Activated effector memory CD4-positive, alpha-beta T cell treated with anti-CD3 and anti-CD28 coated beads, Interleukin-2, amount 50 U/mL, for 16 hours (primary cell): ENCODE data around the gene IZUMO3.
"Not testable (repeated sequence)": the region's sequence is repeated elsewhere in the genome, so short reads cannot be mapped to it uniquely, and the experiment has no call there.

Source experiments
- DNase-seq: peaks from one replicate; pipeline ENCODE4 v3.0.0-alpha.2; 2020

Gene IZUMO3, protein sequence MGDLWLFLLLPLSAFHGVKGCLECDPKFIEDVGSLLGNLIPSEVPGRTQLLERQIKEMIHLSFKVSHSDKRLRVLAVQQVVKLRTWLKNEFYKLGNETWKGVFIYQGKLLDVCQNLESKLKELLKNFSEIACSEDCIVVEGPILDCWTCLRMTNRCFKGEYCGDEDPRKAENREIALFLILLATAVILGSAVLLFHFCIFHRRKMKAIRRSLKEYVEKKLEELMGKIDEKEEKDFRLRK

DNA sequence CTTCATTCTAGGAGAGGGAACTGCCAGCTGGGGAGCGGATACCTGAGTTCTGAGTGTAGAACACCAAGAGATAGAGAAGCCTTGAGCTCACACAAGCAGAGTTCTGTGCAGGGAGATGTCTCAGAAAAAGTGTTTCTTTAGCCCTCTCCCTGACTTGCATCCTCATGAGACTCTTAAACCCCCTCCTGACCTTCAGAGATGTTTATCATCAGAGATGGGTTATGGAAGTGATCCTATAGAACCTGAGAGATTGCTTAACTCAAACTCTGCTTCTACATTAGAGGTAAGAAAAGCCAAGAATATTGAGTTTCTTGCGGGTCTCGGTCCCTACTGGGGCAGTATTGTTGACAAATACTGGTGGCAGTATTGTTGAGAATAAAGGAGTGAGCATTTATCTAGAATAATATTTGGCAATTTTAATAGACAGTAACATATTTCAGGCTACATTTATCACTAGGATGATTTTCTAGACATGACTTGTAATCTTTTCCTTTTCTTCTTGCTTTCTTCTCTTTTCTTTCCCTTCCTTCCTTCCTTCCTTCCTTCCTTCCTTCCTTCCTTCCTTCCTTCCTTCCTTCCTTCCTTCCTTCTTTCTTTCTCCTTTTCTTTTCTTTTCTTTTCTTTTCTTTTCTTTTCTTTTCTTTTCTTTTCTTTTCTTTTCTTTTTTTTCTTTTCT lies at the start of gene IZUMO3:
IZUMO3 (minus strand) TSS at position 51 of the 676 bp plus-strand sequence. CDS start 248 bp downstream, outside the sequence.
- DNase-seq: no peak

DNA sequence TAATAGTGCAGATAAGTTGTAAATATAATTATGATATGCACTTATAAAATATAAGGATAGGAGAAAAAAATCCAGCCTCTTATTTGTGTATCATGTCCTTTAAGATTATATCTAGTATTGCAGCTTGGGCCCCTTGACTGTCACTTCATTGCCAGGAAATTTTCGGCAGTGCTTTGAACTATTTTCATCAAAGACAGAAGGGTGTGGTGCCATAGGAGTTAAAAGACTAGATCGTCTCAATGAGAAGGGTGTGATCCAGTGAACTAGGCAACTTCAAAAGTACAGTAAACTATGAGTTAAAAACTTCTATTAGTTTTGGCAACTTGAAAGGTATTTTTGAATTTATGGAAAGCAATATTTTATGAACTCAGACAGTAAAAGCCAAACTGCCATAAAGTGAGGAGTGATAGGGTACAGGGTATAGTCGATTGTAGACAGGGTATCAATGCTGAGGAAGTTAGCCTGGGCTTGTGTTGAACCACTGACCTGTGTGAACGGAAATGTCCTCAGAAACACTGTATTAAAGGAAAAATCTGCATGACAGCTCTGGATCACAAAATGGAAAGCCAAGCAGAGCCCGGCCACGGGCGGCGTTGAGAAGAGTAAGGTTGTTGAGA lies 48.6 kb upstream of the IZUMO3 start:
- DNase-seq: no peak

DNA sequence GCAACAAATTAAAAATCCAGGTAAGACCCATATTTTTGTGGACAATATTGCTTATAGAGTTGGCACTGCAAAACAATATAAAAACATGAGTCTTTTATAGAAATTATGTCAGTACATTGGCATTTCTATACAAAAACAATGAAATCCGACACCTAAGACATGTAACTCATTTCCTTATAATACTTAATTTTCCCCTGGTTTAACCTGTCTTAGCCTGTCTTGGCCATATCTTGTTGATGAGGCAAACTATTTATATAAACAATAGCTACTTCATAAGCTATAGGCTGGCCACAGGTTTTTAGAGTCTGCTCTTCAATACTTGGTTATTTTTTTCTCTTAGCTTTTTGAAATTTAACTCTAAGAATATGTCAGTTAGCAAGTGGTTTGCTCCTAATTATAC lies 44.7 kb upstream of the IZUMO3 start:
- no peak for DNase-seq

DNA sequence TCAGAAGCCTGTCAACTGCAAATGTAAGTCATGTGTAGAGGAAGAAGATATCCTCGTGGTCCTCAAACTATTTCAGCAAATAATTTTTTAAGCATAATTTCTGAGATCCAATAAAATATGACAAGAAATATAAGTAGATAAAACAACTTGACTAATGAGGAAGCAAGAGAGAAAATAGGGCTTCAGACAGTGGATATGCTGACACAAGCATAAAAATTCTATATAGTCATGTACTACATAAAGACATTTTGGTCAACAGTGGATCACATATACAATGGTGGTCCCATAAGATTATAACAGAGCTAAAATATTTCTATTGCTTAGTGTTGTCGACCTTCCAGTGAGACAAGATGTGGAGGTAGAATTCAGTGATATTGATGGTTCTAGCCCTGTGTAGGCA lies 42.2 kb upstream of the IZUMO3 start:
- no peak for DNase-seq

DNA sequence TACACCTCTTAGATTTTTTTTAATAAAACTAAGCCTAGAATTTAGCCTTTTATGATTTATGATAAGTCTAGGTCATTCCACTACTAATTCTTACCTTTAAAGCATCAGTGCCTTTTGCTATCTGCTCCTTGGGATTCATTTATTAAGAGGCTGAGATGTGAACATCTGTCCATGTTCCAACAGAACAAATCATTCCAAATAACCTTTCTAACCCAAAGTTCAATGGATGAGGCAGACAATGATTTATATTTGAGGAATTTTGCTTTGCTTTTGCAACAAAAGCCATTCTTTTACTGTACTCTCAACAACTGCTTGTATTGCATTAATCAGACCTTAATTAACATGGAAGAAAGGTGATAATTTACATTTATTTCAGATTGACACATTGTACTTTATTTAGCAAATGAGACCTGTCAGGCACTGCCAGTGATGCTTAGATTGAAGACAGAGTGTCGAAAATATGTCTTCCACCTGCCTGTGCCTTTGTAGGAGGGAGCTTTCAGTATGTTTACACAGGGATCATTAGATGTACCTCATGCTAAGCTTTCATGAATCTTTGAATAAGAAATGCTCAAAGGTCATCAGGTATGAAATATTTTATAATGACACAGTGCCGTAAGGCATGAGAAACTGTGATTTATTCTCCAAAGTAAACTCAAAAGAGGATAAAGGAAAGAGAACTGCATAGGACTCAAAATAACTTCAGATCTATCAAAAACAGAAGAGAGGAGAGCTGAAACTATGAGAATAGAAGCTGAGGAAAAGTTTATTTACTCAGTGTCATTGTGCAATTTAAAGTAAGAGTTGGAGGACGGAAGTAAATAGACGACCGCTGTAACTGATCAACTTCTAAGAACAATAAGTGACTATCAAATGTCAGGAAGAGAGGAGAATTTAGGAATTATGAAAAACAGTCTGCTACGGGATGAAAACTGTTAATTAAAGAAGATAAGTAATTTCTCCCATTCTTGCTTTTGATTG lies 36.7 kb upstream of the IZUMO3 start:
- DNase-seq: no peak

DNA sequence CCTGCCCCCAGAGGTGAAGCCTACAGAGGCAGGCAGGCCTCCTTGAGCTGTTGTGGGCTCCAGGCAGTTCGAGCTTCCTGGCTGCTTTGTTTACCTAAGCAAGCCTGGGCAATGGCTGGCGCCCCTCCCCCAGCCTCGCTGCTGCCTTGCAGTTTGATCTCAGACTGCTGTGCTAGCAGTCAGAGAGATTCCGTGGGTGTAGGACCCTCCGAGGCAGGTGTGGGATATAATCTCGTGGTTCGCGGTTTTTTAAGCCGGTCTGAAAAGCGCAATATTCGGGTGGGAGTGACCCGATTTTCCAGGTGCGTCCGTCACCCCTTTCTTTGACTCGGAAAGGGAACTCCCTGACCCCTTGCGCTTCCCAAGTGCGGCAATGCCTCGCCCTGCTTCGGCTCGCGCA lies 34.3 kb upstream of the IZUMO3 start:
- not testable (repeated sequence) for DNase-seq

DNA sequence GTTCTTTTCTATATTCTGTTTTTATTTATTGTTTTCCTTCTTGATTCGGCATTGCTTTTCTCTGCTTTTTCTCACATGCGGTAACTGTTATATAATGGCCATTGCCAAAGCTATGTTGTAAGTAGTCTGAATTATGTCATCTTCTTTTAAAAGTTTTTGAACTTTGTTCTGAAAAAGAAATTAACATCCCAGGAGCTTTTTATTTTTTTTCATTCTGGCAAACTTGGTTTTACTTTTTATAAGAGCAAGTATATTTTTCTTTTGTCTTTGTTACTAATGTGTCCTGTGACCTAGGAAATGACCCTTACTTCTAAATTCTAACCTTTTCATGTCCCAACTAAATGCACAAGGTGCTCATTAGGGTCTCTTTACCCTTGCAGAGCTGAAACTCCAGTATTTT lies 26.7 kb upstream of the IZUMO3 start:
- no peak for DNase-seq

DNA sequence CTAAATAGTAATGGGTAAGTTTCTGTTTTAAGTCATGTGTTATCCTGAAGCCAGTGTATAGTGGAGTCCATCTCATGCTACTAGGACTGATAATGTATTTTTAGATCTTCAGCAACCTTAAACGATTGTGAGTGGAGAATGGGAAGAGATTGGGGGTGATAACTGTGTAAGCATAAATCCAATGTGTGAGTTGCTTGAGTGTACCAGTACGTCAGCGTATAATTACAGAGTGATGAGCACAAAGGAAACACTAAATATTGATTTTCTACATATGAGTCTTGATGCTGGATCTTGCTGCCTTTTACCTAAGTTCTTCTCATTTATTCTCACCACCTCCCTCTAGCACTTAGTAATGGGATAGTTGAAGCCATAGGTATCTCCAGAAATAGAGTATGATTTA lies 16.3 kb upstream of the IZUMO3 start:
- DNase-seq: no peak

DNA sequence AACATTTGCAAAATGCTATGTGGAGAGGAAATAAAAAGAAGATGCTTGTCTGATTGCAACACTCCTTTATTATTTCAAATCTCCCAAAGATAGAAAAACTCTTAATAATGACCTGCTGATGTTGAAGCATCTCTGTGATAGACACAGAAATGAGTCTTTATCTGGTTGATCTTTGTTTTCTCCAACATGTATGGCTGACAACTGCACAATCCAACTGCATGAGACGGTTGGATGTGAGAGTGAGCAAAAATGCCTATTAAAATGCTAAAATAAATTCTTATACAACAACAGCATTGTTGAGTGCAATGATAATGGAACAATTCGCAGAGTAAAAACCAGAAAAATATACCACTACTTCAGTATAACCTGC lies 7.5 kb upstream of the IZUMO3 start:
- DNase-seq: no peak

DNA sequence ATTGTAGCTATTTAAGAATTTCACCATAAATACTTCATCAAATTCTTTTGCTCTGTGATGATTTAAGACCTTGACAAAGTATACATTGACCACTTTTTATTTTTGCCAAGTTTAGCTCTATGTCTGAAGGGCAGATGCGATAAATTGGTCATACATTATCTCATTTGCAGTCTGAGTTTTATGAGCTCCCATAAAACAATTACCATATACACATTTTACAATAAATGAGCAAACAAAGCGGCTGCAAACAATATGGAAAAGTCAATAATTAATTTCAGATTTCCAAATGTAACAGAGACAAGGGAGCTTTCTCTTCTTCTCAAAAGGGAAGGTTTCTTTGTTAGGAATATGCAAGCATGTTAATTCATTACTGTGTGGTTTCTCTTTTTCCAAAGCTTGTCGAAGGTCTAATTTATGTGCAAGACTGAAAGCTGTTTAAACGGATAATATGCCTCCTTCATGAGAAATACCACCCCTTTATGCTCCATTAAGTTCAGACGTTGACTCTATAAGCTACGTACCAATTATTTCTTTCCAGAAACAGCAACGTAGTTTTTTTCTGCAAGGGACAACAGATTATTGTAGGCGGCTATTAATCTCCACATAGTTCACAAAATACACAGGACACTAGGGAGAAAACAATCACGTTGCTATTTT lies 7.0 kb upstream of the IZUMO3 start:
- no peak for DNase-seq

DNA sequence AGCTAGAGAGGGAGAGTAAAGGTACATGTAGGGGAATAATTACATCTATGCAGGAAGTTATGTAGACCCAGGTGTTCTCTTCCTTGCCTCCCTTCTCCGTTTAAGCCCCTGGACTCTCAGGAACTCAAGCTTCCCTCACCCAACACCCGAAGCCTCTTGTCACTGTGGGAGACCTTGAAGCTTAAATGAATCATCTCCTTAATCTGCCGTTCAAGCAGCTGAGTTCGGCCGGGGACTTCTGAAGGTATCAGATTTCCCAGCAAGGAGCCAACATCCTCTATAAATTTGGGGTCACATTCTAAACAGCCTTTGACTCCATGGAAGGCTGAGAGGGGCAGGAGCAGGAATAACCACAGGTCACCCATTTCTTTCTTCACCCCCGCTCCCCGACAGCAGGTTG lies 412 bp downstream of the IZUMO3 start:
- DNase-seq: no peak

DNA sequence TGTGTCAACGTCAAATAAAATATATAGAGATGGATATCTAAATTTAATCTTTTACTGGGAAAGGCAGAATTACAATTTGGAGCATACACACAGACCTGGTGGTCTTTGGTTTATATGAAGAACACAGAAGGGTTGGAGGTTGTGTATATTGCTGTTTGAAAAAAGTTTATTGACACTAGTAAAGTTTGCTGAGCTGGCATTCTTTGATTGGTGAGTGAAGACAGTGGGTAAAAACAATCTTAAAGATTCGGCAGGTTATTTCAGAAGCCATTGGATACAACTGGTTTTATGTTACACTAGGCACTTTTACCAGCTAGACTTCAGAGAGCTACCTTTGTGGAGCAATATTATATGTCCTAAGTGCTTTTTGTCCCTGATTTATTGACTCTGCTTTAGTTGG lies 27.2 kb downstream of the IZUMO3 start:
- no peak for DNase-seq

DNA sequence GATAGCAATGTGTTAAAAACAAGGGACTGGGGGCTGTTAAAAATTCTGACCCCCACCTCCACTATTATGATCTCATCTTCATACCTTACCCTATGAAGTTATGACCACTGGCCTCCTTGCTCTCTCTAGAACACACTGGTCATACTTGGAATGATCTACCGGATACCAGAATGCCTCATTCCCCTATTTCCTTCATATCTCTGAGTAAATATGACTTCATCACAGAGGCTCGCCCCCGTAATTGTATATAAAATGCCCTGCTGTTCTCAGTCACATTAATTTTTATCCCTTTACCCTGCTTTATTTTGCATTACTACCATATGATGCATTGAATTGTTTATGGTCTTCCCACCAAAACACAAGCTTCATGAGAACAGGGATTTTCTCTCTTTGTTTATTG lies 29.2 kb downstream of the IZUMO3 start:
- DNase-seq: no peak

DNA sequence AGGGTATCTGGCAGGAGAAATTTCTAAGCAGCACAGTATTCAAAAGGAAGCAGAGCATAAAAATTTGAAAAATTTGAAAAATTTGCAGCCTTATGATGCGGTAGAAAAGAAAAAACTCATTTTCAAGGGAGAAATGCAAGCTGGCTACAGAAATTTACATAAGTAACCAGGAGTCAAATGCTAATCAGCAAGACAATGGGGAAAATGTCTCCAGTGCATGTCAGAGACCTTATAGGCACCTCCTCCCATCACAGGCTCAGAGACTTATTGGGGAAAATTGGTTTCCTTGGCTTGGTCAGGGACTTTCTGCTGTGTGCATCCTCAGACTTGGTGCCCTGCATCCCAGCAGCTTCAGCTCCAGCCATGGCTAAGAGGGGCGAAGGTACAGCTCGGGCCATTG lies 35.8 kb downstream of the IZUMO3 start:
- no peak for DNase-seq

DNA sequence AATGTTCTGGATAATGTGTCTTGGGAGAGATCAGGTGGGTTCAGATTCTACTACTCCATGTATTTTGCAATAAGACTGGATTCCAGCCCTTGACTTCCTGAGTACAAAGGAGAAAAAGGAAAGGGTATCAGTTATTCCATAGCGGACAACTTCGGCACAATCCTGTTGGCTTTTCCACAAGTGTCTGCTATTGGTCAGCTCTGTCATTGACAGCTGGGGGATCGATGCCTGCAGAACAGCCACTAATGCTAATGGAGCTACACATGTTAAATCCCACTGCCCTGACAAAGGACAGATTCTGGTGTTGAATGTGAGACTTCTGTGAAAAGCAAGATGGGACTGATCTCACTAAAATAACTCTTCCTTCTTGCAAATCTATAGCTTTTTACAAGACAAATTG lies 41.2 kb downstream of the IZUMO3 start:
- no peak for DNase-seq

DNA sequence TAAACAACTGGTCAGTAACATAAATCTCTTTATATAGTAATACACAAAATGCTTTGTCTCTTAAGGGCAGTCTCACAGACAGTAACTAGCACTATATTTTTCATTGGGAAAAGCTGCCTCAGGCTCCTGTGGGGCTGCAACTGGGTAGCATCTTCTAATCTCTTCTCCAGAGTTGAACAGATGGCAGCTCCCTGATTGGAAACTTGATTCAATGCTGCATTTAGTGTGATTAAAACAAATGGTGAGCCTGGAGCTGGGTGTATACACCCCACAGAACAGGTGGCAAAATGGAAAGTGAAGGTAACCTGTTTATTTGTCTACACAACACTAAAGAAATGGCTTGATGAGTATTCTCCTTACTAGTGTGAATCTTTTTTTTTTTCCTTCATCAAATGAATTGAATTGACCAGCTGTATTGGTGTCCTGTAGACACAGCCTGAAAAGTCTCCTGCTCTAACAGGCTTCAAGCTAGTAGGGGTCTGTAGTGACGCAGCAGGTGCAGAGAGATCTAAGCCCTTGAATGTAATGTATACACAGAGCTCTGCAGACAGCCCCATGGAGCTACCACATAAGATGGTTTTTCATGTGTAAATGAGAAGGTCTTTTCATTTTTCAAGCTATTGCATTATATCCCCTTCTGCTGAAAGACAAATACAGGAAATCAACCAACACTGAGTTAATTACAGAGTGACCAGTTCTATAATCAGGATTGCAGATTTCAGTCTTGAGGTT lies 43.3 kb downstream of the IZUMO3 start:
- DNase-seq: no peak

DNA sequence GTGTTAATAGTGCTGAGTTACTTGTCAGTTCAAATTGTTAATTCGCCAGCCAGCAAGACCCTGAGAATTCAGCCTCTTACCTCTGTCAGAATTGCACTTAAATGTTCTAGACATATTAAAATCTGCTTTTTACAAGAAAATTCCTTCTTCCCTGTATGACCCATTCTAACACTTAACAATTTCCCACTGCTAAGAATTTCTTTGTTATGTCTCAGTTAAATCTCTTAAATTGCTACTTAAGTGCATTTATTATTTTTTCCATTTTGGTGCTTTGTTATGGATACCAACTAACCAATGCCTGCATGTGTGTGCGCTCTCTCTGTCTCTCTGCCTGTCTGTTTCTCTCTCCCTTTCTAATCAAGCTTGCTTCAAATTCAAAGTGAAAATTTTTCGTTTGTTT lies 44.9 kb downstream of the IZUMO3 start:
- no peak for DNase-seq

DNA sequence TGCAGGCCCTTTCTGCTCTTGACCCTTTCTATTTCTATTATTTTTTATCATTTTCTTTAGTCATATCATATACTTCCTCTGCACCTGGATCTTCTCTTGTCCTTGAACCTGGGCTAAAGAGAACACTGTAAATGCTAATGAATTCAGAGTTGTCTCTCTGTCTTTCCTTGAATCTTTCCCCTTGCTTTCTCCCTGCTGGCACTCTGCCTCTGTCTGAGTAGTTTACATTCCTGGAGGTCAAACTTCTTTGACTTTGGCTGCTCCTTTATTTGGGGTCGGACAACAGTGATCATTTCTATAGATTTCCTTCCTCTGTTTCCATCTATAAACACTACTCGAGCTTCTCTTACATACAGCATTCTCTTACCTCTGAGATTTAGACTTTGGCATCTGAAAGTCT lies 47.1 kb downstream of the IZUMO3 start:
- no peak for DNase-seq

DNA sequence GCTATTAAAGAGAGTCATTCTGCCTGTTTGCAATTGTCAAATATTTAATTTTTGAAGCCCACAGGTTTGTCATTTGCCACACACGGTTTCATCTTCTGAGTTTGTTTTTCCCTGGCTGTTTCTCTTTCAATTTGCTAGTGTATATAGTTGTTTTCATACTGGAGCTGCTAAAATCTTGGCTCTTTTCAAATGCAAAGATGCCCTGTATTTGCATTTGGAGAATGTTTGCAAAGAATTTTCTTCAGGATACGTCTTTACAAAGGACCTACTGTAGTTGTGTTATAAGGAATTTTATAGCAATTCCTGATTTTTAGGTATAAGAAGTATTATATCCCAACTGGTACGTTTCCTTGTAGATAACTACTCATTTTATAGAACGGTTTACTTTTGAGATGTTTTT lies 48.0 kb downstream of the IZUMO3 start:
- no peak for DNase-seq
